ENCODE results near the gene CCDC74A.
"Not testable (repeated sequence)": the region's sequence is repeated elsewhere in the genome, so short reads cannot be mapped to it uniquely, and the experiment has no call there.

The CCDC74A gene

DNA sequence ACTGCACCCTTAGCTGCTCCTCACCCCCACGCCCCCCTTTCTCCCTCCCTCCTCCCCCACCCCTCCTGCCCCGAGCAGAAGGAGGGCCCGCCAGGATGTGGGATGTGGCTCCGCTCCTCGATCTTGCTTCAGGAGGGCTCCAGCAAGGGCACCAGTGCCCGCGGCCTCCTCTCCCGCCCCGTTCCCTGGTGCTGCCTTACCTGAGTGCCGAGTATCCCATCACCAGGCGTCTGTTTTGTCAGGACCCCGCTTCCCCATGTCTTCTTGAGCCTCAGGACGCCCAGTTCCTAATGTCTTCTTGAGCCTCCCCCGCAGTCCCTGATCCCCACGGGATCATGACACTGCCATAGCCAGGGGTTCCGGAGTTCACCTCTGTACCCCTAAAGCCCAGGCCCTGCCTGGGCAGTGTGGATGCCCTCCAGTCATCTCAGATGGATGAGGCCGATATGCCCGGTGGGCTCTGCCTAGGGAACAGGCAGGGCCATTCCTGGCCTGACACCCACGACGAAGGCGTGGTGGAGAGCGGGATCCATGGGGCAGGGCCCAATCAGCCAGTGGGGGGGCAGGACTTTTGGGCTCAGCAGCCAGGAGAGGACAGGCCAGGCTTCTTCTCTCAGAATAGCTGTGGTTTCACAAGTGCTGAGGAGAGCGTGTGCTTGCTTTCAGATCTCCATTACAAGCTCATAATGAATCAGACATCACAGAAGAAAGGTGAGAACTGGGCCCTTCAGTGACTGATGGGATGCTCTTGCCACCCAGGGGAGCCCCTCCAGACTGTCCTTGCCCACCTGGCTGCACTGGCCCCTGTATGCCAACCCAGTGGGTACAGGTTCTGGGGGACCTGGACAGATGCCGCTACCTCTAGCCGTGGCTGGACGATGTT is 1.5 kb downstream of the CCDC74A start:
- not testable (repeated sequence) for DNase-seq

- not testable (repeated sequence) for DNase-seq
These were observed 2.3 kb downstream of the CCDC74A start for GRCh38 chr2:131529864-131530445.

DNA sequence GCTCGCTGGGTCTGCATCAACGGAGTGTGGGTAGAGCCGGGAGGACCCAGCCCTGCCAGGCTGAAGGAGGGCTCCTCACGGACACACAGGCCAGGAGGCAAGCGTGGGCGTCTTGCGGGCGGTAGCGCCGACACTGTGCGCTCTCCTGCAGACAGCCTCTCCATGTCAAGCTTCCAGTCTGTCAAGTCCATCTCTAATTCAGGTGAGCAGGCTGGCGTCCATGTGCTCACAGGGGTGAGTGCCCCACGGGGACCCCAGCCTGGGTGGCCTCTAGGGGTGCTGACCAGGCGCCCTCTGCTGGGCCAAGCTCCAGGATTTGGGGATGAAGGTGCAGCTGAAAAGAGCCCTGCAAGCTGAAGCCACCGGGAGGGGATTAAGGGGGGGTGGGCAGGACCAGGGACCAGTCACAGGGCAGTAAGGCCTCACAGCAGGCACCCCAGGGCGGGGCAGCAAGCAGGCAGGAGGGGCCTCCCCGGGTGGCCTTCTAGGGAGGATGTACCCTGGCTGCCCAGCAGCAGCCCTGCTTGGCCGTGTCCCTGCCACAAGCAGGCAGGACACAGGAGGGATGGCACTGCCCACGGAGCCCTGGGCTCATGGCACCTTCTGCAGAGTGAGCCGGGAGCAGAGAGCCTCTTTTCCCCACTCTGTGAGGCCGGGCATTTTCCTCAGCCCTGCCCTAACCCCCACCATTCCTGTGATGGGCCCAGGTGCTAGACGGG is 3.1 kb downstream of the CCDC74A start:
- not testable (repeated sequence) for DNase-seq

GRCh38 chr2:131531547-131532185 is 4.0 kb downstream of the CCDC74A start:
- DNase-seq, result not testable (repeated sequence)

GRCh38 chr2:131532723-131533608 is 5.3 kb downstream of the CCDC74A start:
- DNase-seq, result not testable (repeated sequence)

DNA sequence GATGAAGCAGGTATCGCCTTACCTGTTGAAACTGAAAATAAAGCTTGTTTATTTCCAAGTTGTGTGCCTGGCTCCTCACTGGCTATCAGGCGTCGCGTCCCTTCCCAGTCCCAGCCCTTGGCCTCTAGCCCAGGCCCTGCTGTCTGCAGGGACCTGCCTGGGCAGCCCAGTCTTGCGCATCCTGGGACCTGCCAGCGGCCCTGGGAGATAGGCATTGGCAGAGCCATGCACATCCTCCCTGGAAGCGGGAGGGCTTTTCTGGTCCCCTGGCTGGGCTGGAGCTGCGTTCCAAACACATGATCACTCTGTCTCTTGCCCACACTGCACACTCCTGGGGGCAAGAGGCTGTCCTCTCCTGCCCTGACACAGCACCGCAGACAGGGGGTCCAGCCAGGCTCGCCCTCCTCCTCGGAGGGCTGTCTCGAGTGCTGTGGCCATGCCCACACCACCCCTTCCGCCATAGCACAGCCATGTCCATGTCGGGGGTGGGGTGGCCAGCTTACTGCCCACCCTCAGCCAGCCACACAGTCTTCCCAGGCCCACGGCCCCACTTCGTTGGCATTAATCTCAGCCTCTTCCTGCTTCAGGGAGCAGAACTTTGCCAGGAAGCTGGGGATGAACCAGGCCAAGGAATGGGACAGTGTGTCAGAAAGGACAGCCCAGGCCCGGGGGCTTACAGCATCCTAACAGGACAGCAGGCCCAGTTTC is 6.1 kb downstream of the CCDC74A start:
- DNase-seq, result not testable (repeated sequence)

GRCh38 chr2:131534317-131534672 is 6.6 kb downstream of the CCDC74A start:
- not testable (repeated sequence) for DNase-seq

DNA sequence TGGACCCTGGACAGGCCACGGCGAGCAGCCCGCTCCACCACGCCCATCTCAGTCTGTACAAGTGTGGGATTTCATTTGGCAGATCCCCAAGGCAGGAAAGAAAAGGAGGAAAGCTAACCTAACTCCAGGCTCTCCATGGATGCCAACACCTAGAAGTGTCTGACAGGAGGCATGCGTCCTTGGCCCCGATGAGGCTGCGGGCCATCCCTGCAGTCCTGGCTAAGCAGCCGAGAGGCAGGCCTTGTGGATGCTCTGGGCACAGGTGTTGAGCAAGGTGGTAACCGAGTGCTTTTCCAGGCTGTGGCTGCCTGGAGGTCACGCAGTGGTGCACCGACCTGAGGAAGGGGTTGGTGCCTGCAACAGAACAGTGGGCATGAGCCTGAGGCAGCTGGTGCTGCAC is 7.3 kb downstream of the CCDC74A start:
- DNase-seq, result not testable (repeated sequence)

DNA sequence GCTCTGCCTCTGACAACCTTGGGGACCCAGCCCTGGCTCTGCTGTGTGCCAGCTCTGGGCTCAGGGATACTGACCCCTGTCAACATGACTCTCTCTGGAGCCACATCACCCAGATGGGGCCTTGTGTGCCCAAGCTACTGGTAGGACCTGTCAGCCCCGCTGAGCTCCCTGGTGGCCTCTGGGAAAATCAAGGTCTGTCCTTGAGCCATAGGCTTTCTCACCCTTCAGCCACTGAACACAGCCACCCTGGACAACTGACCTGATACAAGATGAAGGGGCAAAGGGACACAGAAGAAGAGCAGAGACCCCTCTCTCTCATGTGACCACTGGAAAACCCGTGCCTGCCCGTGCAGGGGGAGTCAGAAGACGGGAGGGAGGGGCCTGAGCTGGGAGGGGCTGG is 7.8 kb downstream of the CCDC74A start:
- no peak for DNase-seq

- DNase-seq, result not testable (repeated sequence)
These were observed 8.5 kb downstream of the CCDC74A start for GRCh38 chr2:131535951-131536826.

GRCh38 chr2:131536841-131537240 is 9.2 kb downstream of the CCDC74A start:
- DNase-seq, result not testable (repeated sequence)

GRCh38 chr2:131538856-131539255 is 11.2 kb downstream of the CCDC74A start:
- DNase-seq, result not testable (repeated sequence)

- no peak for DNase-seq
These were observed 15.0 kb downstream of the CCDC74A start for GRCh38 chr2:131542438-131543384.

- no peak for DNase-seq
These were observed 15.8 kb downstream of the CCDC74A start for GRCh38 chr2:131543385-131543891.

DNA sequence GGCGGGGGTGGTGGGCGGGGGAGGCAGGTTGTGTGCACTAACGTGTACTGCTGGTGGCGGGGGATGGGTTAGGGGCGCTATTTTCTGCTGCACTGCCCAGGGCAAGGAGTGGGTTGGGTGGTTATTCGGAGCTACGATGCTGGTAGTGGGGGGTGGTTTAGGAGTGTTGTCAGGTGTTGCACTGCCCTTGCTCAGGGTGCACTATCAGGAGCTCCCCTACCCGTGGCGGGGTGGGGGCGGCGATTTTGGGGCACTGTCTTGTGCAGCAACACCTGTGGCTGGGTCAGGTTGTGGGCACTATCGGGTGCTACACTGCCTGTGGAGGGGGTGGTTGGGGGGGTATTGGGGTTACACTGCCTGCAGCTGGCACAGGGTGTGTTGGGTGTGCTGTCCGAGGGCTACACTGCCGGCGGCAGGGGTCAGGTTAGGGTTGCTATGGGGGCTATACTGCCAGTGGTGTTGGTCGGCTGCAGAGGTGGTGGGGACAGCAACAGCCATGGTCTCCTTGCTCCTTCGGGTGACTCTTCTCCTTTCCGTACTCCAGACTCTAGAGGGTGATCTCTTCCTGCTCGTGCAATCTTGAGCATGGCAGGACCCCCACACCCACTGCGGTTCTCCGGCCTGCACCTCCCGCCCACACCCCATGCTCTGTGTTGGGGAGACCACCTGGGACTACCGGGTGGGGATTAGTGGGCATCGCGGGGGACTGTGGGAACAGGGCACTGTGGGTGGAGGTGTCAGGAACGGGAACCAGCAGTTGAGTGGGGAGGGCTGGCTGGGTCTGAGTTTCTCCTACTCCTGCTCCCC is 16.5 kb downstream of the CCDC74A start:
- not testable (repeated sequence) for DNase-seq

- DNase-seq, result not testable (repeated sequence)
These were observed 17.1 kb downstream of the CCDC74A start for GRCh38 chr2:131544813-131545165.

DNA sequence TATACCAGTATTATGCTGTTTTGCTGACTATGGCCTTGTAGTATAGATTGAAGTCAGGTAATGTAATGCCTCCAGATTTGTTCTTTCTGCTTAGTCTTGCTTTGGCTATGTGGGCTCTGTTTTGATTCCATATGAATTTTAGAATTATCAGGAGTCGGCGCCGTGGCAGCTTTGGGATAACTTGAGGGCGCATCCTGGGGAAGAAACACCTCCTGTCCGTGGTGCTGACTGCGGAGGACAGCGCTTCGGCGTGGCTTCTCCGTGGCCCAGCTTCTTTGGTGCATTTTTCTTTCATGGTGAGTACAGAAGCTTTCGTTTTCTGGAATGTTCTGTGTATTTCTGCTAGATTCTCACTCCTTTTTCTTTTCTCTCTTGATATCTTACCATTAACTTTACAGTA is 25.2 kb downstream of the CCDC74A start:
- no peak for DNase-seq

Data from anterior cingulate cortex (tissue), 58 donors.